ENCODE measurements around the gene GIPR. TPM values are rescaled to one million over a fixed set of nuclear protein-coding genes. Genes with fewer than 3 reads are reported as not detected.
"Not testable (repeated sequence)": the region's sequence is repeated elsewhere in the genome, so short reads cannot be mapped to it uniquely, and the experiment has no call there.

Gene GIPR
- polyA plus RNA-seq (ENCODE audit: insufficient read length in 12 of 12), result 1 to 10 TPM in 2 of 12 donors, under 1 TPM in 6, not detected in 4; 0.17 to 1.4 (median 0.42) TPM
- long read RNA-seq, donor 1, result 0 reads
- long read RNA-seq, donor 2, result 0 reads
- long read RNA-seq, donor 3, result 0 reads
- long read RNA-seq, donor 4, result 0 reads
- long read RNA-seq, donor 5, result 0 reads
- long read RNA-seq, donor 6, result 0 reads
- long read RNA-seq, donor 7, result 0 reads
- long read RNA-seq, donor 8, partial matches to known transcripts, result 144 of 636 reads
- long read RNA-seq, donor 8, other reads (novel, unspliced or antisense), result 492 of 636 reads
- long read RNA-seq, donor 9, result 0 reads
- long read RNA-seq, donor 10, result 0 reads
- long read RNA-seq, donor 11, partial matches to known transcripts, result 686 of 699 reads
- long read RNA-seq, donor 11, other reads (novel, unspliced or antisense), result 13 of 699 reads

- DNase-seq, result no peak
These were observed at the start of gene GIPR for GRCh38 chr19:45667620-45668341. Gene GIPR, plus strand, starts transcription at chr19:45668221. Its CDS starts 1,300 bp downstream, at chr19:45669521.

- DNase-seq, result no peak
These were observed 46.6 kb upstream of the GIPR start for GRCh38 chr19:45621389-45621788.

- no peak for DNase-seq
These were observed 46.0 kb upstream of the GIPR start for GRCh38 chr19:45621976-45622503.

- DNase-seq, result no peak
These were observed 44.0 kb upstream of the GIPR start for GRCh38 chr19:45623984-45624383.

GRCh38 chr19:45628219-45628618 lies 39.8 kb upstream of the GIPR start:
- DNase-seq, result not testable (repeated sequence)

DNA sequence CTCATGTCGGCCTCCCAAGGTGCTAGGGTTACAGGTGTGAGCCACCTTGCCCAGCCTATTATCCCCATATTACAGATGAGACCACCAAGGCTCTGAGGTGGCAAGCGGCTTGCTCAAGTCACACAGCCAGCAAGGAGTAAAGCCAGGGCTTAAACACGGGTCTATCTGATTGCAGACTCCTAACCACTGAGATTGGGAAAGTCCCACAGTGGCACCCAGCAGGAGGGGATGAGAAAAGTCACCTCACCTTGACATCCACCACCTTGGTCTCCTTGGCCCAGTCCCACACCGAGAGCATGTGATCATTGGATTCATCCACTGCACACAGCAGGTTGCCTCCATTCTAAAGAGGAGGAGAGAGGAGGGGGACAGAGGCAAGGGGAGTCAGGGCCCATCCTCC lies 38.3 kb upstream of the GIPR start:
- DNase-seq, result no peak

DNA sequence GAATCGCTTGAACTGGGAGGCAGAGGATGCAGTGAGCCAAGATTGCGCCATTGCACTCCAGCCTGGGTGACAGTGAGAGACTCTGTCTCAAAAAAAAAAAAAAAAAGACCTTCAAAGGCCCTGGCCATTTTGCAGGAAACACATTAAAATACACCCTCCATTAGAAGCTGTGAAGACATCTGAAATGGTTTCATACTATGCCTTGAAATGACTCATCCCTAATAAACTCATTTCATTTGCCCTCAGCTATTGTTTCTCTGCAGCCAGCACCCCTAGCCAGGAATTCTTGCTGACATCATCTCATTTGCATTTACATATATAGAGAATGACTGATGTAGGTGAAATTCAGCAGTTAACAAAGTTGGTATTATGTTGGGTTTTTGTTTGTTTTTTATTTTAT lies 37.6 kb upstream of the GIPR start:
- DNase-seq, result no peak

DNA sequence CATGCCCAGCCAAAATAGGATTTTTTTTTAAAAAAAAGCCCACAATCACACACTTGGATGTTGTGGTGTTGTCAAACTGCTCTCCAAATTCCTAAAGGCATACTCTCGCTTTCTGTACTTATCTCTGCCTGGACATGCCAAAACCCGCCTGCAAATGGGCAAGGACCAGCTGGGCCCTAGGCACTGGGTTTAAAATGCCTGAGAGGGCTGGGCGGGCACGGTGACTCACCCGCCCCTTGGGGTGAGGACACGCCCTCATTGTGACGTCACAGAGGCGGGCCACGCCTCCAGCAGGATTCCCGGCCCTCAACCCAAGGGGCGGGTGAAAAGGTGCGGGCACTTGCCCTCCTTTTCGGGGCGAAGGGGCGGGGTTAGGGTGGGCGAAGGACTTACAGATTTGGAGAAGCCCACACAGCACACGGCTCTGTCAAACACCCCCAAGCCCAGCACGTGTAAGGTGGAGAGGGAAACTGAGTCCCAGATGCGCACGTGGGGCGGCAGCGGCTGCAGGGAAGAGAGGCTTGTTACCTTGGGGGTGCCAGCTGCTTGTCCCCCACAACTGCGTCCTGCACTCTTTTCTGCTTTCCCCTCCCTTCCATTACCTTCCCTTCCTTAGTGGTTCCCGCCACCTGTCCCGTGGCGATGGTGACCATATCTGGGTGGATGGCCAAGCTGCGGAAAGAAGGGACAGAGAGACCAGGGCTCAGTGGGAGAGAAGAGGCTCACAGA lies 35.4 kb upstream of the GIPR start:
- peak; percentile 36 for DNase-seq

GRCh38 chr19:45636275-45636674 lies 31.7 kb upstream of the GIPR start:
- no peak for DNase-seq

DNA sequence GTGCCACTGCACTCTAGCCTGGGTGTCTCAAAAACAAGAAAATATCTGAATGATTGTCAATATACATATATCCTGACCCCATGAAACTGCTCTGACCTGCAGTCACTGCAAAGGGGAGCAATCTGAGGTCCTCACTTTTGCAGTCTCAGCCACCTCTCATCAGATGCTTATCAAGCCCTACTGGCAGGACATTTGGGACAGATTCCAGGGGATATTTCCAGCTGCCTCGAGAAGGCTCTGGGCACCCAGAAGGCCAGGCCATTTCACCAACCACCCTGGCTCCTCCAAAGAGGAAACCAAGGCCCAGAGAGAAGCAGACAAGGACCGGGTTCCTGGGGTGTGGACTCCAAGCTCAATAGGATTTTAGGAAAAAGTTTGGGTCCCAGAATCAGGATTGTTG lies 31.1 kb upstream of the GIPR start:
- no peak for DNase-seq

GRCh38 chr19:45637890-45638667 lies 29.9 kb upstream of the GIPR start:
- no peak for DNase-seq

GRCh38 chr19:45638930-45639729 lies 28.9 kb upstream of the GIPR start, which contains the start of gene EML2:
Gene EML2, minus strand, starts transcription at chr19:45639397. Its CDS starts 21 bp downstream, at chr19:45639376.
- no peak for DNase-seq

GRCh38 chr19:45640849-45641273 lies 27.2 kb upstream of the GIPR start:
- no peak for DNase-seq

- peak; percentile 24 for DNase-seq
These were observed 26.5 kb upstream of the GIPR start for GRCh38 chr19:45641274-45642105.

- peak; percentile 85 for DNase-seq
These were observed 24.7 kb upstream of the GIPR start for GRCh38 chr19:45643024-45643926.

DNA sequence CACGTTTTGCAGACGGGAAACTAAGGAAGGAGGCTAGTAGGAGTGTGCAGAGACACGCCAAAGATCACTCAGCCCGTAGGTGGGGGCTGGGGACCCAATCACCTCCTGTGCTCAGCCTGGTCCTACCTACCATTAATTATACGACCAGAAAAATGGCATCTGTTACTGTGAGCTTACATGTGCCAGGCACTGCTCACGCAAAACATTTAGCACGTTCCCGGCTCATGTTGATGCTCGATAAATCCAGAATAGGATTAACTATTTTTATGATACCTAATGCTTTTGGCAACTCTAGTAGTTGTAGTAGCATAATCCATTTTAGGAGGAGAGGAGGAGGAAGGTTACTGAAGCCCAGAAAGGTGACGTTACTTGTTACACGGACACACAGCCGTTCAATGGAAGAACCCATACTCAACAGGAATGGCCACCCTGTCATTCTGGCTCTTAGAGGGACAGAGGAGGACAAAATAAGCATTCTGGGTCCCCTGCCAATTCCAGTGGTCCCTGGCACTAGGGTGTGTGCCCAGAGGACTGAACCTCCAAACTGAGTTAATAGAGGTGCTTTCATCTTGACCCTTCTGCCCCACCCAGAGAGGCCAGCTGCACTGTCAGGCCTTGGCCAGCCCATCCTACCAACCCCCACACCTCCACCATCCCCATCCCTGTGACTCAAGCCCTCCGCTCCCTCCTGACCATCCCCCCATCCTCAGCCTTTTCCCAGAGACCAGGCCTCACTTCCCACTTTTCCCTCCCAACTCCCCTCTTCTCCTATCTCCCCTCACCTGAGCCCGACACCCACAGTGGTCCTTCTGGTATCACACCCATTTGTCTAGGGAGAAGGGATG lies 23.9 kb upstream of the GIPR start:
- no peak for DNase-seq

DNA sequence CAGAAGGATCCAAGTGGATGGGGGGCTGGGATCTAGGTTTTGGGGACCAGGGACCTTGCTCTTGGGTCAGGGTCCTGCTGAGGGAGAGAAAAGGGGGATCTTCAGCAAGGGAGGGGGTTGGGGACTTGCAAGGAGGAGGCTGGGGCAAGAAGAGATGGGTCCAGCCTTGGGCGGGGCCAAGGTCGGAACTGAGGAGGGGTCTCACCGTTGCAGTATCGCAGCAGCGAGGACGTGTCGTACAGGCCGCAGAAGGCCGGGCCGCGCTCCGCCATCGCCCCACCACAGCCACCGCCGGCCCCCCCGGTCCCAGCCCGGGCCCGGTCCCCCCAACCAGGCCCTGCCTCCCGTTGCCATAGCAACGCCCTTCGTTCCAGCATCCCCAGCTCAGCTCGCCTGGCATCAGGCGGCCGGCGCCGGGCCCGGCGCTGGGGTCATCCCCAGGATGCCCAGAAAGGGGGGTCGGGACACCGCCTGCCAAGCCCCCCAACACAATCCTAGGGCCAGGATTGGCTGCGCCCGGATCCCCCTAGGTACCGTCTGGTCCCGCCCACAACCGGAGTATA lies 22.9 kb upstream of the GIPR start:
- no peak for DNase-seq

Measured in muscle of arm (tissue), 14 donors.